K562 (cell line): ENCODE results near the gene SNRNP200. TPM values are rescaled to one million over a fixed set of nuclear protein-coding genes. Genes with fewer than 3 reads are reported as not detected.

Experiments used
- ARID4B ChIP-seq: sonication (generic); formaldehyde crosslinking; IDR thresholded peaks from 2 replicates; pipeline ENCODE4 v1.8.0; 2022; ENCODE audit warnings: mild to moderate bottlenecking, missing genetic modification reagents
- ATF7 ChIP-seq: fragments of 450-650 bp; IDR thresholded peaks from 2 replicates; pipeline ENCODE4 v1.7.1; 2014; ENCODE audit warnings: mild to moderate bottlenecking, moderate library complexity
- CCAR2 ChIP-seq: fragments of 200-400 bp; formaldehyde crosslinking; IDR thresholded peaks from 2 replicates; pipeline ENCODE4 v1.6.1; 2017; ENCODE audit warnings: mild to moderate bottlenecking, low read depth, low read length
- FUS ChIP-seq: fragments of 200-400 bp; formaldehyde crosslinking; optimal IDR thresholded peaks from 2 replicates; pipeline ENCODE3; 2017; ENCODE audit warnings: low read depth, low read length
- ILF3 ChIP-seq: fragments of 450-650 bp; IDR thresholded peaks from 2 replicates; pipeline ENCODE4 v1.6.1; 2018; ENCODE audit warnings: antibody characterized with exemption, mild to moderate bottlenecking, moderate library complexity, borderline replicate concordance
- KDM5B ChIP-seq: fragments of 200-600 bp; sonication (generic); IDR thresholded peaks from 2 replicates; pipeline ENCODE4 v1.6.1; 2012; ENCODE audit warnings: low read depth, mild to moderate bottlenecking, moderate library complexity, low read length, control low read depth, inconsistent platforms; ENCODE audit not compliant: insufficient replicate concordance
- KLF6 ChIP-seq: fragments of 250-450 bp; sonication (Bioruptor Pico); IDR thresholded peaks from 2 replicates; pipeline ENCODE4 v1.4.0; 2020; ENCODE audit warnings: mild to moderate bottlenecking, moderate library complexity, borderline replicate concordance
- SMAD2 ChIP-seq: fragments of 150-350 bp; IDR thresholded peaks from 2 replicates; pipeline ENCODE4 v1.6.1; 2014; ENCODE audit warnings: low read depth, mild to moderate bottlenecking, low read length
- SPI1 ChIP-seq: IDR thresholded peaks from 2 replicates; pipeline ENCODE4 v1.6.1; 2011; ENCODE audit warnings: low read depth, low read length, control low read depth, borderline replicate concordance
- ZBTB43 ChIP-seq: sonication (generic); formaldehyde crosslinking; IDR thresholded peaks from 2 replicates; pipeline ENCODE4 v1.8.0; 2023; ENCODE audit warnings: mild to moderate bottlenecking, missing genetic modification reagents
- ZFX ChIP-seq: sonication (generic); formaldehyde crosslinking; IDR thresholded peaks from 2 replicates; pipeline ENCODE4 v1.8.0; 2022; ENCODE audit warnings: mild to moderate bottlenecking, missing genetic modification reagents, moderate library complexity
- ZNF146 ChIP-seq: IDR thresholded peaks from one replicate; pipeline ENCODE4 v1.6.1; 2018; ENCODE audit warnings: missing compliant biosample characterization; ENCODE audit not compliant: unreplicated experiment
- polyA plus RNA-seq, 8 experiments: library from polyadenylated mRNA; depleted of rRNA in 4 of 8; stranded (reverse) in 5 of 8; unstranded in 3 of 8; fragments of >200 nt; fragmentation: Nextera tagmentation in 2 of 8; fragmentation: Illumina TruSeq in 1 of 8; extraction: Ambion mirVana in 2 of 8; extraction: Trizol in 1 of 8; gene quantifications; 2 replicates each; pipeline versions ENCODE4 v1.2.1 to v1.2.3, GENCODE V29; 2011 to 2014; ENCODE audit warnings: inconsistent platforms in 1 of 8, missing spikeins in 1 of 8
- total RNA-seq, 7 experiments: library from RNA; depleted of rRNA in 6 of 7; stranded (reverse); fragments of >200 nt in 6 of 7; fragmentation: Illumina TruSeq in 2 of 7; extraction: Trizol in 2 of 7; gene quantifications; 2 replicates each; pipeline versions ENCODE4 v1.2.1 to v1.2.3, GENCODE V29; 2011 to 2021; ENCODE audit warnings: low replicate concordance in 1 of 7
- TF ChIP-seq, protein P1 (sequence below): fragments of 450-650 bp; IDR thresholded peaks from 2 replicates; pipeline ENCODE4 v1.6.1; 2016; ENCODE audit warnings: low read depth
- TF ChIP-seq, protein P2 (sequence below): fragments of 250-450 bp; sonication (Bioruptor Pico); IDR thresholded peaks from 2 replicates; pipeline ENCODE4 v1.5.0; 2021

The SNRNP200 gene
- total and polyA plus RNA-seq, 9 of the 15 experiments (the other 6 are each of a cell fraction or from before 2014, with no cell fraction given) = 76.1 to 231 (median 155) TPM

DNA sequence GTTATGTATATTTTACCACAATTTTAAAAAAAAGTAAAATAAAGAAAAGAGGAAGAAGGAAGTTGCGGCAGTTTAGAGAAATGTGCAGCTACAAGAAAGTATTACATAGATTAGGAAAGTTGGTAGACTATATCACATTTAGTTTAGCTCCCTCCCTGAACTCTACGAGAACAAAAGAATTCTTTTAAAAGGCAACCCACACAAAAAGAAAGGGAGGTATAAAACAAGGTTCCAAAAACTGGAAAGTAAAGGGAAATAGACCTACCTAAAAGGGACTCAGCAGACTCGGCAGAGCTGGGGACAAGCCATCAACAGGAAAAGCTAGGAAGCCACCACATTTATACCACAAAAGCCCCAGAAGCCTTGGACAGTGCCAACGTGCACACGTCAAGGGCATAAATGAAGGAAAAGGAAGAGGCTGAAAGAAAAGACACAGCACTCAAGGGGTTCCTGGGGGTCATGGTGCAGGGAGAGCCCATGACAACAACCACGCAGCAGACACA is 48.7 kb downstream of the SNRNP200 start (continued):
- TF ChIP-seq, protein P1, sequence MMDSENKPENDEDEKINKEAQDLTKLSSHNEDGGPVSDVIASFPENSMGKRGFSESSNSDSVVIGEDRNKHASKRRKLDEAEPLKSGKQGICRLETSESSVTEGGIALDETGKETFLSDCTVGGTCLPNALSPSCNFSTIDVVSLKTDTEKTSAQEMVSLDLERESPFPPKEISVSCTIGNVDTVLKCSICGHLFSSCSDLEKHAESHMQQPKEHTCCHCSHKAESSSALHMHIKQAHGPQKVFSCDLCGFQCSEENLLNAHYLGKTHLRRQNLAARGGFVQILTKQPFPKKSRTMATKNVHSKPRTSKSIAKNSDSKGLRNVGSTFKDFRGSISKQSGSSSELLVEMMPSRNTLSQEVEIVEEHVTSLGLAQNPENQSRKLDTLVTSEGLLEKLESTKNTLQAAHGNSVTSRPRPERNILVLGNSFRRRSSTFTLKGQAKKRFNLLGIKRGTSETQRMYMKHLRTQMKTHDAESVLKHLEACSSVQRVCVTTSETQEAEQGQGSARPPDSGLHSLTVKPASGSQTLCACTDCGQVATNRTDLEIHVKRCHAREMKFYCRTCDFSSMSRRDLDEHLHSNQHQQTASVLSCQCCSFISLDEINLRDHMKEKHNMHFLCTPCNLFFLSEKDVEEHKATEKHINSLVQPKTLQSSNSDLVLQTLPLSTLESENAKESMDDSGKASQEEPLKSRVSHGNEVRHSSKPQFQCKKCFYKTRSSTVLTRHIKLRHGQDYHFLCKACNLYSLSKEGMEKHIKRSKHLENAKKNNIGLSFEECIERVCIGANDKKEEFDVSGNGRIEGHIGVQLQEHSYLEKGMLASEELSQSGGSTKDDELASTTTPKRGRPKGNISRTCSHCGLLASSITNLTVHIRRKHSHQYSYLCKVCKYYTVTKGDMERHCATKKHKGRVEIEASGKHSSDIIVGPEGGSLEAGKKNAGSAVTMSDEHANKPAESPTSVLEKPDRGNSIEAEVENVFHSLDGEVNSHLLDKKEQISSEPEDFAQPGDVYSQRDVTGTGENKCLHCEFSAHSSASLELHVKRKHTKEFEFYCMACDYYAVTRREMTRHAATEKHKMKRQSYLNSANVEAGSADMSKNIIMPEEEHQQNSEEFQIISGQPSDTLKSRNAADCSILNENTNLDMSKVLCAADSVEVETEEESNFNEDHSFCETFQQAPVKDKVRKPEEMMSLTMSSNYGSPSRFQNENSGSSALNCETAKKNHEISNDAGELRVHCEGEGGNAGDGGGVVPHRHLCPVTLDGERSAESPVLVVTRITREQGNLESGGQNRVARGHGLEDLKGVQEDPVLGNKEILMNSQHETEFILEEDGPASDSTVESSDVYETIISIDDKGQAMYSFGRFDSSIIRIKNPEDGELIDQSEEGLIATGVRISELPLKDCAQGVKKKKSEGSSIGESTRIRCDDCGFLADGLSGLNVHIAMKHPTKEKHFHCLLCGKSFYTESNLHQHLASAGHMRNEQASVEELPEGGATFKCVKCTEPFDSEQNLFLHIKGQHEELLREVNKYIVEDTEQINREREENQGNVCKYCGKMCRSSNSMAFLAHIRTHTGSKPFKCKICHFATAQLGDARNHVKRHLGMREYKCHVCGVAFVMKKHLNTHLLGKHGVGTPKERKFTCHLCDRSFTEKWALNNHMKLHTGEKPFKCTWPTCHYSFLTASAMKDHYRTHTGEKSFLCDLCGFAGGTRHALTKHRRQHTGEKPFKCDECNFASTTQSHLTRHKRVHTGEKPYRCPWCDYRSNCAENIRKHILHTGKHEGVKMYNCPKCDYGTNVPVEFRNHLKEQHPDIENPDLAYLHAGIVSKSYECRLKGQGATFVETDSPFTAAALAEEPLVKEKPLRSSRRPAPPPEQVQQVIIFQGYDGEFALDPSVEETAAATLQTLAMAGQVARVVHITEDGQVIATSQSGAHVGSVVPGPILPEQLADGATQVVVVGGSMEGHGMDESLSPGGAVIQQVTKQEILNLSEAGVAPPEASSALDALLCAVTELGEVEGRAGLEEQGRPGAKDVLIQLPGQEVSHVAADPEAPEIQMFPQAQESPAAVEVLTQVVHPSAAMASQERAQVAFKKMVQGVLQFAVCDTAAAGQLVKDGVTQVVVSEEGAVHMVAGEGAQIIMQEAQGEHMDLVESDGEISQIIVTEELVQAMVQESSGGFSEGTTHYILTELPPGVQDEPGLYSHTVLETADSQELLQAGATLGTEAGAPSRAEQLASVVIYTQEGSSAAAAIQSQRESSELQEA = no peak
- no peak for TF ChIP-seq ZNF146 (CRISPR knock-in tag)
- TF ChIP-seq SPI1 = no peak
- no peak for TF ChIP-seq KLF6 (CRISPR knock-in tag)
- TF ChIP-seq ILF3 = no peak
- TF ChIP-seq ZBTB43 (CRISPR knock-in tag) = no peak
- no peak for TF ChIP-seq ZFX
- TF ChIP-seq, protein P2, sequence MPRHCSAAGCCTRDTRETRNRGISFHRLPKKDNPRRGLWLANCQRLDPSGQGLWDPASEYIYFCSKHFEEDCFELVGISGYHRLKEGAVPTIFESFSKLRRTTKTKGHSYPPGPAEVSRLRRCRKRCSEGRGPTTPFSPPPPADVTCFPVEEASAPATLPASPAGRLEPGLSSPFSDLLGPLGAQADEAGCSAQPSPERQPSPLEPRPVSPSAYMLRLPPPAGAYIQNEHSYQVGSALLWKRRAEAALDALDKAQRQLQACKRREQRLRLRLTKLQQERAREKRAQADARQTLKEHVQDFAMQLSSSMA (CRISPR knock-in tag) = no peak
- no peak for TF ChIP-seq CCAR2
- no peak for TF ChIP-seq ARID4B (CRISPR knock-in tag)
- no peak for TF ChIP-seq SMAD2
- no peak for TF ChIP-seq KDM5B
- no peak for TF ChIP-seq ATF7
- no peak for TF ChIP-seq FUS
